ENCODE measurements around the gene TMEM140.

Gene TMEM140

DNA sequence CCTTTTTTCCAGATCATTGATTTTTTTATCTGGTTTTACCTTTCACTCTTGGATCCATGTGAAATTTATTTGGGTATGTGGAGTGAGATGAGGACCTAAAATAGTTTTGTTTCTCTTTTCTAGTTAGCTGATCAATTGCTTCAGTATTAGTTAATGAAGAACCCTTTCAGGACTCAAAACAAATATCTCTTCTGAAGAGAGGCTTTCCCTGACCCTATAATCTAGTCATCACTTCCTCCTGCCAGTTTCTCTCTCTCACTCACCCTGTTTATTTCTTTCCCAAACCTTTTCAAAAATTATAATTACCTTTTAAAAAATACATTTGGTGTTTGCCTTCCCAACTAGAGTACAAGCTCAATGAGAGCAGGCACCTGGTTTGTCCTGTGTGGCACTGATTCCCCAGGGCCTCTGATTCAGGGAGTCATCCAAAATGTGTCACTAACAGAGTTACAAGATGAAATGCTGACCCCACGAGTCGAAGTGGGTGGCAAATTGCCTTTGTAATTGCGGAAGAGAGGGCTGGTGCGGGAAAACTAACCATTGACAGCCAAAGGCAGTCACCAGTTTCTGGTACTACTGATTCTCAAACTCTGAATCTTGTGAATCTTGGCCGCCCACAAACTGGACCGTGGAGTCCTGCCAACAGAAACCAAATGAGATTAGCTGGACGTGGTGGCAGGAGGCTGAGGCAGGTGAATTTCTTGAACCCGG is 2.4 kb downstream of the TMEM140 start:
- TF ChIP-seq, protein P1, sequence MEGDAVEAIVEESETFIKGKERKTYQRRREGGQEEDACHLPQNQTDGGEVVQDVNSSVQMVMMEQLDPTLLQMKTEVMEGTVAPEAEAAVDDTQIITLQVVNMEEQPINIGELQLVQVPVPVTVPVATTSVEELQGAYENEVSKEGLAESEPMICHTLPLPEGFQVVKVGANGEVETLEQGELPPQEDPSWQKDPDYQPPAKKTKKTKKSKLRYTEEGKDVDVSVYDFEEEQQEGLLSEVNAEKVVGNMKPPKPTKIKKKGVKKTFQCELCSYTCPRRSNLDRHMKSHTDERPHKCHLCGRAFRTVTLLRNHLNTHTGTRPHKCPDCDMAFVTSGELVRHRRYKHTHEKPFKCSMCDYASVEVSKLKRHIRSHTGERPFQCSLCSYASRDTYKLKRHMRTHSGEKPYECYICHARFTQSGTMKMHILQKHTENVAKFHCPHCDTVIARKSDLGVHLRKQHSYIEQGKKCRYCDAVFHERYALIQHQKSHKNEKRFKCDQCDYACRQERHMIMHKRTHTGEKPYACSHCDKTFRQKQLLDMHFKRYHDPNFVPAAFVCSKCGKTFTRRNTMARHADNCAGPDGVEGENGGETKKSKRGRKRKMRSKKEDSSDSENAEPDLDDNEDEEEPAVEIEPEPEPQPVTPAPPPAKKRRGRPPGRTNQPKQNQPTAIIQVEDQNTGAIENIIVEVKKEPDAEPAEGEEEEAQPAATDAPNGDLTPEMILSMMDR (IDR thresholded peaks at IDR 0.05; ENCODE audit: poor library complexity, severe bottlenecking) = no peak
- DNase-seq (ENCODE audit: low spot score) (no peak), ATAC-seq (ENCODE audit: low read depth) (no peak)
- H3K9me3 ChIP-seq (ENCODE audit: severe bottlenecking) = no peaks in the 10 kb centered on the region
- H3K4me1 ChIP-seq (ENCODE audit: insufficient read depth, poor library complexity, severe bottlenecking) = no peaks in the 10 kb centered on the region
- H3K27ac ChIP-seq (ENCODE audit: poor library complexity, severe bottlenecking) = no peak overlapping the region
- no peak overlapping the region for H3K4me3 ChIP-seq (ENCODE audit: severe bottlenecking)
- no peaks in the 10 kb centered on the region for H3K36me3 ChIP-seq (ENCODE audit: low read depth)
- no peaks in the 10 kb centered on the region for H3K27me3 ChIP-seq (ENCODE audit: insufficient read depth, poor library complexity, severe bottlenecking)

GRCh38 chr7:135151132-135151531 is 3.3 kb downstream of the TMEM140 start:
- TF ChIP-seq, protein P1 (IDR thresholded peaks at IDR 0.05; ENCODE audit: poor library complexity, severe bottlenecking) = no peak
- no peaks in the 10 kb centered on the region for H3K4me1 ChIP-seq (ENCODE audit: insufficient read depth, poor library complexity, severe bottlenecking)
- no peaks in the 10 kb centered on the region for H3K9me3 ChIP-seq (ENCODE audit: severe bottlenecking)
- H3K27ac ChIP-seq (ENCODE audit: poor library complexity, severe bottlenecking) = no peak overlapping the region
- ATAC-seq (ENCODE audit: low read depth) (no peak), DNase-seq (ENCODE audit: low spot score) (no peak)
- H3K36me3 ChIP-seq (ENCODE audit: low read depth) = no peaks in the 10 kb centered on the region
- no peaks in the 10 kb centered on the region for H3K27me3 ChIP-seq (ENCODE audit: insufficient read depth, poor library complexity, severe bottlenecking)
- no peak overlapping the region for H3K4me3 ChIP-seq (ENCODE audit: severe bottlenecking)

- no peak overlapping the region for H3K27ac ChIP-seq (ENCODE audit: poor library complexity, severe bottlenecking)
- ATAC-seq (ENCODE audit: low read depth) (no peak), DNase-seq (ENCODE audit: low spot score) (no peak)
- TF ChIP-seq, protein P1 (IDR thresholded peaks at IDR 0.05; ENCODE audit: poor library complexity, severe bottlenecking) = no peak
- no peaks in the 10 kb centered on the region for H3K27me3 ChIP-seq (ENCODE audit: insufficient read depth, poor library complexity, severe bottlenecking)
- no peaks in the 10 kb centered on the region for H3K4me1 ChIP-seq (ENCODE audit: insufficient read depth, poor library complexity, severe bottlenecking)
- H3K36me3 ChIP-seq (ENCODE audit: low read depth) = no peaks in the 10 kb centered on the region
- H3K4me3 ChIP-seq (ENCODE audit: severe bottlenecking) = no peak overlapping the region
- H3K9me3 ChIP-seq (ENCODE audit: severe bottlenecking) = no peaks in the 10 kb centered on the region
Measured at GRCh38 chr7:135151533-135151932, 3.7 kb downstream of the TMEM140 start.

DNA sequence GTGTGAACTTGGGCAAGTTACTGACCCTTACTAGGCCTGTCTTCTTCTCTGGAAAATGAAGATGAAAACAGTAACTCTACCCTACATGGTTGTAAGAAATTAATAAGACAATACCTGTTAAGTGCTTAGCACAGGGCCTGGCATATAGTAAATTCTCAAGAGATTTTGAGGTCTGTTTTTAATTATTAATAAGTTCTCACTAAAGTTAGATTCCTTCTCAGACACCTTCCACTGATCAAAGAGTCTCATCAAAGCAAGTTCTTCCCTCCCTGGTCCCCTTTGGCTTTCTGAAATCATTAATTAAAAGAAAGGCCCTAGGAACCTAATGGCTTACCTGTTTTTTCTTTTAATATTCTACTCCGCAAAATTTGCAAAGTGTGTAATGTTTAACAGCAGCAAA is 4.6 kb downstream of the TMEM140 start:
- no peak for ATAC-seq (ENCODE audit: low read depth)
- no peak overlapping the region for H3K4me3 ChIP-seq (ENCODE audit: severe bottlenecking)
- TF ChIP-seq, protein P1 (IDR thresholded peaks at IDR 0.05; ENCODE audit: poor library complexity, severe bottlenecking) = no peak

GRCh38 chr7:135154734-135155133 is 6.9 kb downstream of the TMEM140 start:
- no peak for ATAC-seq (ENCODE audit: low read depth)
- H3K4me3 ChIP-seq (ENCODE audit: severe bottlenecking) = no peak overlapping the region
- TF ChIP-seq, protein P1 (IDR thresholded peaks at IDR 0.05; ENCODE audit: poor library complexity, severe bottlenecking) = no peak
- H3K27ac ChIP-seq (ENCODE audit: poor library complexity, severe bottlenecking) = no peak overlapping the region
- peaks cover 7% of the 10 kb centered on the region for H3K4me1 ChIP-seq (ENCODE audit: insufficient read depth, poor library complexity, severe bottlenecking)
- no peaks in the 10 kb centered on the region for H3K9me3 ChIP-seq (ENCODE audit: severe bottlenecking)
- no peaks in the 10 kb centered on the region for H3K36me3 ChIP-seq (ENCODE audit: low read depth)
- DNase-seq (ENCODE audit: low spot score) = no peak
- no peaks in the 10 kb centered on the region for H3K27me3 ChIP-seq (ENCODE audit: insufficient read depth, poor library complexity, severe bottlenecking)

More for the DNA sequence above, 4.6 kb downstream of the TMEM140 start:
- Histone ChIP-seq H3K27me3 (ENCODE audit: insufficient read depth, poor library complexity, severe bottlenecking) (no peaks in the 10 kb centered on the region), H3K27ac (ENCODE audit: poor library complexity, severe bottlenecking) (no peak overlapping the region), H3K4me1 (ENCODE audit: insufficient read depth, poor library complexity, severe bottlenecking) (no peaks in the 10 kb centered on the region), H3K9me3 (ENCODE audit: severe bottlenecking) (no peaks in the 10 kb centered on the region), H3K36me3 (ENCODE audit: low read depth) (no peaks in the 10 kb centered on the region)
- DNase-seq (ENCODE audit: low spot score) = no peak
